ENCODE measurements around the gene IL13RA2. TPM values are rescaled to one million over a fixed set of nuclear protein-coding genes. Genes with fewer than 3 reads are reported as not detected.

Gene IL13RA2
- total and polyA plus RNA-seq, 9 of the 15 experiments (the other 6 are each of a cell fraction or from before 2014, with no cell fraction given): 0.06 to 0.18 (median 0.15) TPM; not detected in 6

- Histone ChIP-seq H3K36me3 (ENCODE audit: control insufficient read depth, insufficient read depth, low read length) (no peaks in the 10 kb centered on the region), H2AFZ (ENCODE audit: low read depth, low read length) (no peak overlapping the region), H3K9ac (ENCODE audit: insufficient read depth in 1 of 2, low read depth in 2 of 2, low read length in 2 of 2) (no peak overlapping the region), H3K4me2 (ENCODE audit: insufficient read depth, low read length) (no peak overlapping the region), H3K4me1 (replicated peaks in 1 of 2; ENCODE audit: control insufficient read depth in 2 of 2, insufficient read depth in 2 of 2, low read length in 2 of 2) (no peaks in the 10 kb centered on the region), H3K9me1 (ENCODE audit: control insufficient read depth, insufficient read depth, low read length) (no peaks in the 10 kb centered on the region), H3K9me3 (replicated peaks; ENCODE audit: control insufficient read depth, insufficient read depth, low read depth, low read length) (no peaks in the 10 kb centered on the region), H3K4me3 (no peak overlapping the region), H4K20me1 (replicated peaks; ENCODE audit: control insufficient read depth, insufficient read depth, low read length) (no peaks in the 10 kb centered on the region), H3K79me2 (ENCODE audit: control insufficient read depth, insufficient read depth, low read length) (no peaks in the 10 kb centered on the region), H3K27ac (ENCODE audit: extremely low read depth, low read depth, low read length) (no peak overlapping the region), H3K27me3 (ENCODE audit: control insufficient read depth in 2 of 2, insufficient read depth in 2 of 2, low read length in 2 of 2) (no peaks in the 10 kb centered on the region)
- DNase-seq (ENCODE audit: extremely low read depth in 1 of 4, low spot score in 3 of 4) (no peak), FAIRE-seq (no peak), ATAC-seq (no peak)
- ChIA-PET CTCF (ENCODE audit: low intra/inter-chr PET ratio) (no interaction called here), POLR2A (no interaction called here)
- BruUV-seq (replicated peaks): no TSS peak
- intact Hi-C loops (cut with micrococcal nuclease): no loop called here
- in situ Hi-C loops (cut with MboI): no loop called here
- no peak for TF ChIP-seq MCM2 (IDR thresholded peaks at IDR 0.05; ENCODE audit: low read depth)
- TF ChIP-seq RHOXF2B (CRISPR knock-in tag; conservative IDR thresholded peaks at IDR 0.05): no peak
- no peak for TF ChIP-seq ZNF384 (IDR thresholded peaks at IDR 0.05; ENCODE audit: low read depth, low read length)
- no peak for TF ChIP-seq ZBTB9 (CRISPR knock-in tag; IDR thresholded peaks at IDR 0.05)
- no peak for TF ChIP-seq SNRNP70 (optimal IDR thresholded peaks at IDR 0.05; ENCODE audit: low read depth, low read length)
- TF ChIP-seq ZBTB40 (IDR thresholded peaks at IDR 0.05): no peak
- TF ChIP-seq ZBTB40 (CRISPR knock-in tag; IDR thresholded peaks at IDR 0.05): no peak
- TF ChIP-seq CTBP1 (IDR thresholded peaks at IDR 0.05; ENCODE audit: borderline replicate concordance): no peak
- TF ChIP-seq ZNF347 (CRISPR knock-in tag; IDR thresholded peaks at IDR 0.05; ENCODE audit: low read depth): no peak
- TF ChIP-seq YBX1 (IDR thresholded peaks at IDR 0.05): no peak
- no peak for TF ChIP-seq TEAD4 (IDR thresholded peaks at IDR 0.05; ENCODE audit: low read length)
- no peak for TF ChIP-seq TEAD4 (CRISPR knock-in tag; IDR thresholded peaks at IDR 0.05; ENCODE audit: borderline replicate concordance)
These were observed 29.8 kb upstream of the IL13RA2 start for GRCh38 chrX:115047181-115047580.
